Mesenchymal stem cell (in vitro differentiated cells and primary cell): ENCODE data around the gene DIP2B.

Experiments used
- DNase-seq: peaks from one replicate; pipeline ENCODE4 v3.0.0-alpha.2; 2013
- H2AFZ ChIP-seq: one replicate; pipeline ENCODE4 v1.6.1; 2013; ENCODE audit warnings: low read depth, mild to moderate bottlenecking, control low read depth, inconsistent platforms, low read length, moderate library complexity
- H2AK5ac ChIP-seq: 2 replicates; pipeline ENCODE4 v1.6.1; 2013; ENCODE audit warnings: low read length, moderate library complexity, mild to moderate bottlenecking, inconsistent platforms; ENCODE audit not compliant: severe bottlenecking
- H2BK120ac ChIP-seq: one replicate; pipeline ENCODE4 v1.6.1; 2013; ENCODE audit warnings: low read depth, mild to moderate bottlenecking, inconsistent platforms, low read length, moderate library complexity
- H2BK12ac ChIP-seq, 2 experiments: one replicate each; pipeline ENCODE4 v1.6.1; 2013; ENCODE audit warnings: inconsistent platforms in 2 of 2, low read length in 2 of 2, mild to moderate bottlenecking in 2 of 2, moderate library complexity in 2 of 2, control low read depth in 1 of 2
- H2BK15ac ChIP-seq: one replicate; pipeline ENCODE4 v1.6.1; 2013; ENCODE audit warnings: mild to moderate bottlenecking, low read depth, inconsistent platforms; ENCODE audit not compliant: poor library complexity, severe bottlenecking
- H2BK5ac ChIP-seq: 2 replicates; pipeline ENCODE4 v1.6.1; 2013; ENCODE audit warnings: low read depth, mild to moderate bottlenecking, low read length, control low read depth, inconsistent platforms; ENCODE audit not compliant: poor library complexity, severe bottlenecking
- H3K14ac ChIP-seq, 2 experiments: one replicate each; pipeline ENCODE4 v1.6.1; 2013; ENCODE audit warnings: inconsistent platforms in 2 of 2, low read length in 2 of 2, control low read depth in 1 of 2, mild to moderate bottlenecking in 1 of 2, moderate library complexity in 1 of 2
- H3K18ac ChIP-seq, 2 experiments: one replicate each; pipeline ENCODE4 v1.6.1; 2013; ENCODE audit warnings: inconsistent platforms in 2 of 2, low read length in 2 of 2, control low read depth in 1 of 2, low read depth in 1 of 2, mild to moderate bottlenecking in 1 of 2
- H3K23ac ChIP-seq, 2 experiments: one replicate each; pipeline ENCODE4 v1.6.1; 2013; ENCODE audit warnings: inconsistent platforms in 2 of 2, low read length in 2 of 2, mild to moderate bottlenecking in 2 of 2, moderate library complexity in 2 of 2, control low read depth in 1 of 2
- H3K27ac ChIP-seq: 2 replicates; pipeline ENCODE4 v1.5.1; 2013; ENCODE audit warnings: mild to moderate bottlenecking, moderate library complexity, low read length, control low read depth, inconsistent platforms; ENCODE audit not compliant: poor library complexity, severe bottlenecking
- H3K27me3 ChIP-seq, 2 experiments: 2 replicates each; pipeline versions ENCODE4 v1.6.1 to v1.7.0; 2013; ENCODE audit warnings: low read length in 2 of 2, mild to moderate bottlenecking in 2 of 2, moderate library complexity in 2 of 2, control low read depth in 1 of 2, inconsistent platforms in 1 of 2; ENCODE audit not compliant: control insufficient read depth in 1 of 2, insufficient read depth in 1 of 2
- H3K36me3 ChIP-seq, 2 experiments: 2 replicates each; pipeline versions ENCODE4 v1.6.1 to v1.7.0; 2013; ENCODE audit warnings: low read length in 2 of 2, control low read depth in 1 of 2, inconsistent platforms in 1 of 2, low read depth in 1 of 2, mild to moderate bottlenecking in 1 of 2; ENCODE audit not compliant: insufficient read depth in 2 of 2, control insufficient read depth in 1 of 2
- H3K4ac ChIP-seq, 2 experiments: one replicate each; pipeline ENCODE4 v1.6.1; 2013; ENCODE audit warnings: inconsistent platforms in 2 of 2, low read length in 2 of 2, mild to moderate bottlenecking in 2 of 2, moderate library complexity in 2 of 2, control low read depth in 1 of 2, low read depth in 1 of 2
- H3K4me1 ChIP-seq: 2 replicates; pipeline ENCODE4 v1.6.1; 2013; ENCODE audit warnings: low read depth, low read length, control low read depth; ENCODE audit not compliant: control insufficient read depth, insufficient read depth
- H3K4me2 ChIP-seq: 2 replicates; pipeline ENCODE4 v1.6.1; 2013; ENCODE audit warnings: low read length, mild to moderate bottlenecking, inconsistent platforms; ENCODE audit not compliant: poor library complexity, severe bottlenecking
- H3K4me3 ChIP-seq, 2 experiments: 2 replicates each; pipeline versions ENCODE4 v1.5.1 to v1.7.0; 2013; ENCODE audit warnings: low read length in 2 of 2, mild to moderate bottlenecking in 2 of 2, control low read depth in 1 of 2, low read depth in 1 of 2; ENCODE audit not compliant: insufficient read depth in 1 of 2
- H3K79me1 ChIP-seq: replicated peaks from 2 replicates; pipeline ENCODE4 v1.6.1; 2013; ENCODE audit warnings: mild to moderate bottlenecking, control low read depth, low read length, inconsistent platforms; ENCODE audit not compliant: poor library complexity, severe bottlenecking
- H3K9ac ChIP-seq: 2 replicates; pipeline ENCODE4 v1.7.0; 2013; ENCODE audit warnings: mild to moderate bottlenecking, low read length, moderate library complexity
- H3K9me3 ChIP-seq: 2 replicates; pipeline ENCODE4 v1.7.0; 2013; ENCODE audit warnings: mild to moderate bottlenecking, low read length; ENCODE audit not compliant: control insufficient read depth
- H4K8ac ChIP-seq: one replicate; pipeline ENCODE4 v1.6.1; 2013; ENCODE audit warnings: inconsistent platforms, mild to moderate bottlenecking, low read length, moderate library complexity
- H4K91ac ChIP-seq: one replicate; pipeline ENCODE4 v1.6.1; 2013; ENCODE audit warnings: mild to moderate bottlenecking, low read length, inconsistent platforms
- WGBS: methylation state at CpG from one replicate; pipeline ENCODE4 v1.1.7; 2013; ENCODE audit warnings: mixed read lengths; 5-methylcytosine and 5-hydroxymethylcytosine counted together

Gene DIP2B

GRCh38 chr12:50636505-50636904 lies 131.7 kb downstream of the DIP2B start:
- H3K23ac ChIP-seq = no peak overlapping the region
- no peak overlapping the region for H2BK120ac ChIP-seq
- H4K91ac ChIP-seq = no peak overlapping the region
- H3K9me3 ChIP-seq = no peaks in the 10 kb centered on the region
- H3K27ac ChIP-seq = no peak overlapping the region
- peaks cover 0 to 3% of the 10 kb centered on the region in 2 experiments for H3K27me3 ChIP-seq
- H2AFZ ChIP-seq = no peak overlapping the region
- H3K4me2 ChIP-seq = no peak overlapping the region
- H3K4ac ChIP-seq = no peak overlapping the region
- DNase-seq = no peak
- peaks cover 2 to 3% of the 10 kb centered on the region in 2 experiments for H3K36me3 ChIP-seq
- no peak overlapping the region for H3K18ac ChIP-seq
- peaks cover 11% of the 10 kb centered on the region for H3K79me1 ChIP-seq
- no peak overlapping the region for H2BK5ac ChIP-seq
- no peak overlapping the region for H2BK12ac ChIP-seq
- H3K9ac ChIP-seq = no peak overlapping the region
- no peak overlapping the region for H2AK5ac ChIP-seq
- WGBS = 84% methylated on average over 3 of the region's 3 CpGs
- no peak overlapping the region for H3K14ac ChIP-seq
- peaks cover 6% of the 10 kb centered on the region for H3K4me1 ChIP-seq
- no peak overlapping the region for H3K4me3 ChIP-seq
- no peak overlapping the region for H2BK15ac ChIP-seq
- H4K8ac ChIP-seq = no peak overlapping the region

- Histone ChIP-seq H2AFZ (no peak overlapping the region), H3K79me1 (peaks cover 12% of the 10 kb centered on the region), H4K8ac (no peak overlapping the region), H3K9ac (peak overlapping the region; percentile 21), H3K4me3 (no peak overlapping the region), H2BK120ac (no peak overlapping the region), H3K23ac (no peak overlapping the region), H3K4me1 (peaks cover 10% of the 10 kb centered on the region), H2BK15ac (no peak overlapping the region), H3K27ac (no peak overlapping the region), H2BK5ac (no peak overlapping the region), H3K14ac (no peak overlapping the region), H3K4ac (no peak overlapping the region), H3K9me3 (no peaks in the 10 kb centered on the region), H3K36me3 (peaks cover 3% of the 10 kb centered on the region in 2 experiments), H3K4me2 (no peak overlapping the region), H4K91ac (no peak overlapping the region), H2BK12ac (no peak overlapping the region), H3K18ac (no peak overlapping the region), H2AK5ac (no peak overlapping the region), H3K27me3 (peaks cover 0 to 3% of the 10 kb centered on the region in 2 experiments)
- 25% methylated on average over 2 of the region's 4 CpGs for whole genome bisulfite sequencing
- DNase-seq = peak; percentile 66
Measured at GRCh38 chr12:50637870-50638481, 133.2 kb downstream of the DIP2B start.

DNA sequence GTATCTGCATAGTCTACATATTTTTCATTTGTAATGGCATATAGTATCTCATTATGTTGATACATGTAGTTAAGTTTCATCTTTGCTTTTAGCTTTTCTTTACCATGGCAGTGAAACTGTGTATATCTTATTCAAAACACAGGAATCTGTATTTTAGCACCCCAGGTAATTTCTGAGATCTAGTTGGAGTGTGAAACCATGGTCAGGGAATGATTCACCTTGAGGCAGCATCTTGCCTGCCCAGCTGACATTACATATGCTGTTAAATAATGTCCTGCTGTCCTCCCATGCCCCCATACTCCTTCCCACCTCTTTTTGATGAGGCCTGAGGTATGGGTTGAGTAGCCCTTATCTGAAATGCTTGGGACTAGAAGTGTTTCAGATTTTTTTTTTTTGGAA lies 133.7 kb downstream of the DIP2B start:
- Histone ChIP-seq H2BK15ac (no peak overlapping the region), H2BK5ac (no peak overlapping the region), H3K4ac (no peak overlapping the region), H2AK5ac (no peak overlapping the region), H3K4me3 (no peak overlapping the region), H3K9me3 (no peaks in the 10 kb centered on the region), H3K79me1 (peaks cover 11% of the 10 kb centered on the region), H2AFZ (no peak overlapping the region), H3K14ac (no peak overlapping the region), H3K36me3 (peaks cover 3% of the 10 kb centered on the region in 2 experiments), H3K4me1 (peaks cover 10% of the 10 kb centered on the region), H3K27me3 (peaks cover 0 to 3% of the 10 kb centered on the region in 2 experiments), H3K27ac (no peak overlapping the region), H3K9ac (no peak overlapping the region), H3K4me2 (no peak overlapping the region), H2BK120ac (no peak overlapping the region), H4K91ac (no peak overlapping the region), H3K18ac (no peak overlapping the region), H3K23ac (no peak overlapping the region), H4K8ac (no peak overlapping the region), H2BK12ac (no peak overlapping the region)
- no peak for DNase-seq

GRCh38 chr12:50639721-50640120 lies 134.9 kb downstream of the DIP2B start:
- Histone ChIP-seq H3K4me1 (peaks cover 12% of the 10 kb centered on the region), H3K9me3 (no peaks in the 10 kb centered on the region), H3K79me1 (peaks cover 10% of the 10 kb centered on the region), H4K8ac (no peak overlapping the region), H3K4ac (no peak overlapping the region), H3K4me2 (no peak overlapping the region), H2BK120ac (no peak overlapping the region), H4K91ac (no peak overlapping the region), H3K18ac (no peak overlapping the region), H2AFZ (no peak overlapping the region), H2BK5ac (no peak overlapping the region), H3K9ac (no peak overlapping the region), H3K27ac (no peak overlapping the region), H3K27me3 (peaks cover 0 to 3% of the 10 kb centered on the region in 2 experiments), H3K14ac (no peak overlapping the region), H2BK12ac (no peak overlapping the region), H2AK5ac (no peak overlapping the region), H3K23ac (no peak overlapping the region), H3K4me3 (no peak overlapping the region), H3K36me3 (peaks cover 3% of the 10 kb centered on the region in 2 experiments), H2BK15ac (no peak overlapping the region)
- DNase-seq = no peak
- 89% methylated on average over 1 of the region's 4 CpGs for WGBS
